Loucy (cell line): Measurements from ENCODE around the gene C4A.

Experiments used
- H2AFZ ChIP-seq: fragments of 200-600 bp; sonication (generic); 2 replicates; pipeline ENCODE4 v1.6.0; 2016; ENCODE audit warnings: antibody characterized with exemption, mild to moderate bottlenecking, low read length, moderate library complexity
- H3F3A ChIP-seq: fragments of 200-600 bp; 2 replicates; pipeline ENCODE4 v1.6.0; 2016; ENCODE audit warnings: antibody characterized with exemption, low read depth, mild to moderate bottlenecking
- H3K27me3 ChIP-seq: fragments of 200-600 bp; sonication (generic); 2 replicates; pipeline ENCODE4 v1.6.1; 2014; ENCODE audit warnings: low read length, mild to moderate bottlenecking; ENCODE audit not compliant: insufficient read depth, poor library complexity, severe bottlenecking
- H3K36me3 ChIP-seq: fragments of 200-600 bp; sonication (generic); 2 replicates; pipeline ENCODE4 v1.6.1; 2016; ENCODE audit warnings: low read length; ENCODE audit not compliant: insufficient read depth
- H3K4me1 ChIP-seq: fragments of 200-600 bp; sonication (generic); 2 replicates; pipeline ENCODE4 v1.5.1; 2014; ENCODE audit warnings: low read length, mild to moderate bottlenecking; ENCODE audit not compliant: insufficient read depth, poor library complexity, severe bottlenecking
- H3K4me2 ChIP-seq: fragments of 200-600 bp; sonication (generic); 2 replicates; pipeline ENCODE4 v1.6.0; 2014; ENCODE audit warnings: antibody characterized with exemption, low read length, low read depth, mild to moderate bottlenecking; ENCODE audit not compliant: poor library complexity, severe bottlenecking
- H3K4me3 ChIP-seq: fragments of 200-600 bp; sonication (generic); 2 replicates; pipeline ENCODE4 v1.5.1; 2014; ENCODE audit warnings: low read length, mild to moderate bottlenecking, mixed read lengths; ENCODE audit not compliant: poor library complexity, severe bottlenecking
- H3K79me2 ChIP-seq: fragments of 200-600 bp; sonication (generic); 2 replicates; pipeline ENCODE4 v1.6.1; 2014; ENCODE audit warnings: low read length; ENCODE audit not compliant: insufficient read depth
- H3K9ac ChIP-seq: fragments of 200-600 bp; sonication (generic); 2 replicates; pipeline ENCODE4 v1.6.0; 2014; ENCODE audit warnings: mild to moderate bottlenecking, low read depth, low read length, moderate library complexity; ENCODE audit not compliant: poor library complexity, severe bottlenecking
- H3K9me2 ChIP-seq: fragments of 200-600 bp; sonication (generic); replicated peaks from 2 replicates; pipeline ENCODE4 v1.6.1; 2016; ENCODE audit warnings: low read depth, low read length, mixed read lengths
- H3K9me3 ChIP-seq: fragments of 200-600 bp; sonication (generic); 2 replicates; pipeline ENCODE4 v1.6.1; 2014; ENCODE audit warnings: mild to moderate bottlenecking, antibody characterized with exemption, low read length, low read depth; ENCODE audit not compliant: insufficient read depth
- H4K20me1 ChIP-seq: fragments of 200-600 bp; sonication (generic); 2 replicates; pipeline ENCODE4 v1.6.0; 2014; ENCODE audit warnings: antibody characterized with exemption, low read length, mild to moderate bottlenecking; ENCODE audit not compliant: insufficient read depth, poor library complexity, severe bottlenecking
- CTCF ChIP-seq: fragments of 200-600 bp; sonication (generic); conservative IDR thresholded peaks from 2 replicates; pipeline ENCODE4 v1.5.1; 2014; ENCODE audit warnings: mild to moderate bottlenecking, antibody characterized with exemption, low read length
- EZH2phosphoT487 ChIP-seq: fragments of 200-600 bp; IDR thresholded peaks from 2 replicates; pipeline ENCODE4 v1.6.1; 2018; ENCODE audit warnings: antibody characterized with exemption, mild to moderate bottlenecking, moderate library complexity, borderline replicate concordance

Gene C4A

DNA sequence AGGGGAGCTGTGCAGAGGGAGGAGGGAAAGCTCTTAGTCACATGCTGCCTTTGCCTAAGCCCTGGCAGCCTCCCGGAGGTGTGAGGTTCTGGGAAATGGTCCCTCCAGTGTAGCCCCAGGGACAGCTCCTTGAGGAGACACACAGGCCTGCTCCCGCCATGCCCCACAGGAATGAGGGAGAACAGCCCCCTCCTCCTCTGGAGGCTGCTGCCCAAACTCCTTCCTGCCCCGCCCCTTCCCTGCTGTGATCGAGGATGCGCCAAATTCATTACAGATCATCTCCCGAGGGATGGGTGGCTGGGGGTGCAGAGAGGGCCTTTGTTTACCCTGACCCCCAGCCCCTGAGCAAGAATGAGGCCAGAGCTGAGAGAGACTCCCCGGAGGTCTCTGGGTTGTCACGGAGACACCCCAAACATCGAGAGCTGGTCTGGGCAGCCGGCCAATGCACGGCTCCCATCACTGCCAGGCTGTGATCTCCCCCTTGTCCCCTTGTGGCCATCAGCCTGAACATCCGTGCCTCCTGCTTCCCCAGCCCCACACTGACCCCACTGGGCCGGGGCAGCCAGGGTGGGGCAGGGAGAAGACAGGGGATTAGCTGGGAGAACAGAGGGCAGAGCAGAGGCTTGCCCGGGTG is 64.7 kb downstream of the C4A start:
- H3K27me3 ChIP-seq, result no peaks in the 10 kb centered on the region
- no peaks in the 10 kb centered on the region for H3K9me3 ChIP-seq
- H3K4me2 ChIP-seq, result no peak overlapping the region
- no peaks in the 10 kb centered on the region for H3K4me1 ChIP-seq
- no peaks in the 10 kb centered on the region for H3K9me2 ChIP-seq
- H3K36me3 ChIP-seq, result no peaks in the 10 kb centered on the region
- no peak overlapping the region for H3K9ac ChIP-seq
- no peaks in the 10 kb centered on the region for H4K20me1 ChIP-seq
- H2AFZ ChIP-seq, result no peak overlapping the region
- no peaks in the 10 kb centered on the region for H3F3A ChIP-seq
- no peaks in the 10 kb centered on the region for H3K79me2 ChIP-seq
- TF ChIP-seq EZH2phosphoT487, result no peak
- no peak for TF ChIP-seq CTCF
- H3K4me3 ChIP-seq, result no peak overlapping the region

DNA sequence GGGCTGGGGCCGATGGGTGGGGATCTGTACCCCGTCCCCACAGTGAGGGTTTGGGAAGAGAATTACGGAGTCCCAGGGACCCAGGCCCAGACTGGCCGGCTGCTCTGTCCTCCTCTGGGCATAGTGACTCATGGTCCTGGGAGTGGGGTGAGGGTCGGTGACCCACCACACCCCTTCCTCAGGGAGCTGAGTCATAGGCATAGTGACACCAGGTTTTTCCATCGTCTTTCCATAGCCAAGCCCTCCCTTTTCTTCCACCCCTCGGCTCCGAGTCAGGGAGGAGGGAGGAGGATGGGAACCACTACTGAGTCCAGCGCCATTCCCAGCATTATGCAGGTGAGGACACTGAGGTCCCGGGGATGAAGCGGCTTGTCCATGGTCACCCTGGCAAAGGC is 65.2 kb downstream of the C4A start:
- no peaks in the 10 kb centered on the region for H3F3A ChIP-seq
- no peaks in the 10 kb centered on the region for H3K36me3 ChIP-seq
- H3K9me2 ChIP-seq, result no peaks in the 10 kb centered on the region
- H3K4me3 ChIP-seq, result no peak overlapping the region
- H3K9me3 ChIP-seq, result no peaks in the 10 kb centered on the region
- no peak overlapping the region for H2AFZ ChIP-seq
- H3K4me2 ChIP-seq, result no peak overlapping the region
- no peaks in the 10 kb centered on the region for H3K79me2 ChIP-seq
- TF ChIP-seq EZH2phosphoT487 (no peak), CTCF (no peak)
- H4K20me1 ChIP-seq, result no peaks in the 10 kb centered on the region
- no peak overlapping the region for H3K9ac ChIP-seq
- no peaks in the 10 kb centered on the region for H3K4me1 ChIP-seq
- H3K27me3 ChIP-seq, result no peaks in the 10 kb centered on the region

GRCh38 chr6:32047539-32047854 is 65.6 kb downstream of the C4A start:
- Histone ChIP-seq H3K36me3 (no peaks in the 10 kb centered on the region), H3K4me2 (no peak overlapping the region), H2AFZ (no peak overlapping the region), H3K79me2 (no peaks in the 10 kb centered on the region), H3K4me1 (no peaks in the 10 kb centered on the region), H3K9me3 (no peaks in the 10 kb centered on the region), H3F3A (no peaks in the 10 kb centered on the region), H3K9me2 (no peaks in the 10 kb centered on the region), H4K20me1 (no peaks in the 10 kb centered on the region), H3K27me3 (no peaks in the 10 kb centered on the region), H3K4me3 (no peak overlapping the region), H3K9ac (no peak overlapping the region)
- no peak for TF ChIP-seq CTCF
- TF ChIP-seq EZH2phosphoT487, result no peak
